HG03558 (cell line): ENCODE results near the gene SEC23B.

Experiments
- ATAC-seq: cut with Tn5 transposase; IDR thresholded peaks from one replicate; pipeline ENCODE4 v1.9.1; 2021; ENCODE audit warnings: moderate number of reproducible peaks; ENCODE audit not compliant: unreplicated experiment; ENCODE audit errors: extremely low read depth

Gene SEC23B

DNA sequence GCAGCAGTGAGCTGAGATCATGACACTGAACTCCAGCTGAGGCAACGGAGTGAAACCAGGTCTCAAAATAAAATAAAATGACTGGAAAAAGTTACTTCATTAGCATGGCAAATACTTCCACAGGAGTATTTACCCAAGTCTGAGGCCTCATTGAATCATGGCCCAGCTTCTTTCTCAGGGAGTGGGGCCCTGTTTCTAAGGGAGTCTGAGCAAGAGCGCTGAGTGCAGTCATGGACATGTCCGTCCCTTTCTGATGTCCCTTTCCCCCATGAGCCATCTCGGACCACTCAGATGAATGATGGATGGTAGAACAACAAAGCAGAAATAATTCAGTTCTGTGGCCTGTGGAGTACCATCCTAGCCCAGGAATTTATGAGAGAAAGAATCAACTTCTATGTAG, 72.3 kb downstream of the SEC23B start:
- ATAC-seq: no peak

DNA sequence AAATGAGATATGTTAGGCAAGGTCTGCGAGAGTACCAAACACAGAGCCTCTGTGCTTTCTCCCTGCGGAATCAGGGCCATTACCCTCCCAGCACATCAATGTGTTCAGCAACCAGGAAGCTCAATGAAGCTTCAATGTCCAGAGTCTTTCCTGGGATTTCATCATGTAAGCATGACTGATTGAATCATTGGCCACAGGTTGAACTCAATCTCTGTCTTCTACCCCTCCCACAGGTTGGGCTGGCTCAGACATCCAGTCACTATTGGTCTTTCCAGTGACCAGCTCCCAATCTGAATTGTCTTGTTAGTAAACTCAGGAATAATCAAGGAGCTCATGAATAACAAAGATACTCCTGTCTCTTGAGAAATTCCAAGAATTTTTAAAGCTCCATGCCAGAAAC, 77.4 kb downstream of the SEC23B start:
- ATAC-seq: no peak

DNA sequence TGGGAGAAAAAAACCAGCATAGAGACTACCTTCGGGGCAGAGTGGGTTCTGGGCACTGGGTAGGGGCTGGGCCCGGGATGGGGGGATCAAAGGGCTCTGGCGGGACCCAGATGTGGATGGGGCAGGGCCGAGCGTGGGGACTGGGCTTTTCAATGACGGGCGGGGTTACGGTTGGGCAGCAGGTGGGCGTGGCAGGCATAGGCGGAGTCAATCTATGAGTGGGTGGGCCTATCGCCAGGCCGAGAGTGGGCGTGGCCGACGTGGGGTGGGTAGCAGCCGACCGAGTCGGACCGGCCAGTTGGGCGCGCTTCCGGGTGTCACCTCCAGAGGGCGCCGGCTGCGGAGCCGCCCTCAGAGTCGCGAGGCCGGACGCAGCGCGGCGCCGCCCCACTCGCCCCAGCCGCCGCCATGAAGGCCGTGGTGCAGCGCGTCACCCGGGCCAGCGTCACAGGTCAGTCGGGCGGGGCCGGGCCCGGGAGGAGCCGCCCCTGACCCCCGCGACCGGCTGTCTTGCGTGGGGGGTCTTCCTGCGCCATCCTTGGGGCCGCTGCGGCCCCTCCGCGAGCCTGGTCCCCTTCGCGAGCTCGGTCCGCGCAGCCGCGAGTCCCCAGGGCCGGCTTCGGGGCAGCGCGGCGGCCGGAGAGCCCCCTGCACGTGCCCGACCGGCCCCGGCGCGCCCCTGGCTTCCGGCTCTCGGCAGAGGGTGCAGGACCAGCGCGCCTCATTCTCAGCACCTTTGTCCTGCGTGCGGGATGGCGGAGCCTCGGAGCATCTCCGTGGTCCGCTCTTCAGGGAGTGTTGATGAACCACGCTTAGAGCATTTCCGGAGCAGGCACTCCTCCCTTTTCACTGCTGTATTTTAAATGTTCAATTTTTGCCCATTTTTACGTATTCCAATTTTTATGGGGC, 80.2 kb downstream of the SEC23B start, which contains the start of gene DTD1:
TSS of gene DTD1 (plus strand) at position 390 of the 909 bp plus-strand sequence. CDS start at position 409, 19 bp downstream.
- peak; percentile 58 for ATAC-seq

DNA sequence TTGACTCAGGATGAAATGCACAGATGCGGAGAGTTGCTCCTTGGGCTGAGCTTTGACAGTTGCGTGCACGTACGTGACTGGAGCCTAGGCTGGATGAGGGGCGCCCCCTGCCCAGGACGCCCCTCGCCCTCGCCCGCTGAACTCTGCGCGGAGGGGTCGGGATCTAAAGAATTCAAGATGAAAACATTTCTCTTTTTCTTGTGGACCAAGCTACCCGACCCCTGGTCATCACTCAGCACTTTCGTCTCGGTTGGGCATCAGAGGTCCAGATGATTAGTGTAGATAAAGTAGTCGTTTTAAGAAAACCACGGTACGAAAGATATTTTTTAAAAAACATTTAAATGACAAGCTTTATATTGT, 80.8 kb downstream of the SEC23B start:
- no peak for ATAC-seq

DNA sequence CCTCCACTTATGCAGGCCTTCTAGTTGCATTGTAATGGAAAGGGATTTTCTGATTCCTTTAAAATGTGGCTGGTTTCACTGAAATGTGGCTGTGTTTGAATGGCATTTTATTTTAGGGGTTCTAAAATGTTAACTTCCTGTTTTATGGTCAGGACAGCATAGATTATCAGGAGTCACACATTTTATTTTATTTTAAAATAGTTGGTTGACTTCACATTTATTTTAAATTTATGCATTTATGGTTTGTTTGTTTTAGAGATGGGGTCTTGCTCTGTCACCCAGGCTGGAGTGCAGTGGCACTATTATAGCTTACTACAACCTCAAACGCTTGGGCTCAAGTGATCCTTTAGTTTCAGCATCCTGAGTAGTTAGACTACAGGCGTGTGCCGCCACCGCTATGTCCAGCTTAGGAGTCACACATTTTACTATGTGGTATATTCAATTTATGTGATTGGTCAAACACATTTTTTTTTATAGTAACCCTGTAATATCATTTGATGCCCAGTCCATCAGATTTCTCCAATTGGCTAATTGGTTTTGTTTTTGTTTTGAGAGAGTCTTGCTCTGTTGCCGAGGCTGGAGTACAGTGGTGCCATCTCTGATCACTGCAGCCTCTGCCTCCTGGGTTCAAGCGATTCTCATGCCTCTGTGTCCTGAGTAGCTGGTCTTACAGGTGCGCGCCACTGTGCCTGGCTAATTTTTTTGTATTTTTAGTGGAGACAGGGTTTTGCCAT, 82.4 kb downstream of the SEC23B start:
- no peak for ATAC-seq

DNA sequence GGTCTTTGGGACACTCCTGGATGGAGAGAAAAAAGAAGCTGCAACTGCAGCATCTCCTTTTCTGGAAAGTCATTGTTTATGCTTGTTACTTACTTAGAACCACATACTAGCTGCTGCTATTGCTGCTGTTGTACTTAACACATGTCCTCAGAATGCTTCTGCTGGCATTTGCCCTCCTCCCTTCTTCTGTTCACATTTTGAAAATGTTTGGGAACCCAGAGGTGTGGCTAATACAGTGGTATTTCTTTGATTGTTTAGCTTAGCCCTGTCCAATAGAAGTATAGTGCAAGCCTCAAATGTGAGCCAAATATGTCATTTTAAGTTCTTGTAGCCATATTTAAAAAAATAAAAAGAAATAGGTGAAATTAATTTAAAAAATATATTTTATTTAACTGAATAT, 88.5 kb downstream of the SEC23B start:
- ATAC-seq: no peak

DNA sequence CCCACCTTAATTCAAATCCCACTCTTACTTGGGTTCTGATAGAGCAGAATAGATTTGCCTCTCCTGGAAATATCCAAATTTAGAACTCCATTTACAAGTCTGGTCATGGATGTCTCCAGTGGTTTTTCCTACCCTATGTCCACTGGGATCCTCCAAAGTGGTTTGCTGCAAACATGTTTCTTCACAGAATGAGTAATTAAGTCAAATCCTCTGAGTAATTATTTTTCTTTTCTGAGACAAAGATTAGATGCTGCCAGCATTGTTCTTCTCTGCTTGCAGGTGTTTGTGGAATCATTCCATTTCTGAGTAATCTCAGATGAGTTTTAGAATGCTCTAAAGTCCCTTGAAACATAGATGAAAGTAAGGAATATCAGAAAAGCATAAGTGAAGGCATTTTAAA, 102.0 kb downstream of the SEC23B start:
- ATAC-seq: no peak
